ENCODE results near the gene MB. TPM values are rescaled to one million over a fixed set of nuclear protein-coding genes. Genes with fewer than 3 reads are reported as not detected.

MB gene
- total RNA-seq, 1 donor from 2014 or later = not detected

- no peak for TF ChIP-seq CTCF (conservative IDR thresholded peaks at IDR 0.05)
- Mint-ChIP-seq H3K27me3 (ENCODE audit: low read depth) (no peaks in the 10 kb centered on the region), H3K9me3 (no peaks in the 10 kb centered on the region), H3K36me3 (ENCODE audit: low read depth) (no peaks in the 10 kb centered on the region), H3K4me1 (peaks cover 6% of the 10 kb centered on the region), H3K27ac (ENCODE audit: unreplicated experiment) (no peak overlapping the region), H3K4me3 (no peak overlapping the region)
- no peak for DNase-seq (ENCODE audit: low read depth, low spot score)
Observed at GRCh38 chr22:35598396-35598710, 18.8 kb downstream of the MB start.

GRCh38 chr22:35597692-35598395 is 19.3 kb downstream of the MB start:
- Mint-ChIP-seq H3K4me1 (peaks cover 6% of the 10 kb centered on the region), H3K36me3 (ENCODE audit: low read depth) (no peaks in the 10 kb centered on the region), H3K9me3 (no peaks in the 10 kb centered on the region), H3K27ac (ENCODE audit: unreplicated experiment) (no peak overlapping the region), H3K27me3 (ENCODE audit: low read depth) (no peaks in the 10 kb centered on the region), H3K4me3 (no peak overlapping the region)
- no peak for TF ChIP-seq CTCF (conservative IDR thresholded peaks at IDR 0.05)
- DNase-seq (ENCODE audit: low read depth, low spot score) = no peak

GRCh38 chr22:35596821-35597220 is 20.3 kb downstream of the MB start:
- H3K27me3 Mint-ChIP-seq (ENCODE audit: low read depth) = no peaks in the 10 kb centered on the region
- H3K4me1 Mint-ChIP-seq = peaks cover 6% of the 10 kb centered on the region
- H3K9me3 Mint-ChIP-seq = no peaks in the 10 kb centered on the region
- H3K36me3 Mint-ChIP-seq (ENCODE audit: low read depth) = no peaks in the 10 kb centered on the region
- no peak overlapping the region for H3K27ac Mint-ChIP-seq (ENCODE audit: unreplicated experiment)
- no peak overlapping the region for H3K4me3 Mint-ChIP-seq
- DNase-seq (ENCODE audit: low read depth, low spot score) = no peak
- no peak for TF ChIP-seq CTCF (conservative IDR thresholded peaks at IDR 0.05)

- Mint-ChIP-seq H3K27me3 (ENCODE audit: low read depth) (no peaks in the 10 kb centered on the region), H3K4me3 (no peak overlapping the region), H3K9me3 (no peaks in the 10 kb centered on the region), H3K36me3 (ENCODE audit: low read depth) (no peaks in the 10 kb centered on the region), H3K27ac (ENCODE audit: unreplicated experiment) (no peak overlapping the region), H3K4me1 (peaks cover 6% of the 10 kb centered on the region)
- no peak for TF ChIP-seq CTCF (conservative IDR thresholded peaks at IDR 0.05)
- no peak for DNase-seq (ENCODE audit: low read depth, low spot score)
Observed at GRCh38 chr22:35594686-35595085, 22.4 kb downstream of the MB start.

GRCh38 chr22:35593891-35594470 is 23.1 kb downstream of the MB start:
- no peaks in the 10 kb centered on the region for H3K36me3 Mint-ChIP-seq (ENCODE audit: low read depth)
- no peak overlapping the region for H3K27ac Mint-ChIP-seq (ENCODE audit: unreplicated experiment)
- no peaks in the 10 kb centered on the region for H3K27me3 Mint-ChIP-seq (ENCODE audit: low read depth)
- H3K4me3 Mint-ChIP-seq = no peak overlapping the region
- TF ChIP-seq CTCF (conservative IDR thresholded peaks at IDR 0.05) = no peak
- H3K4me1 Mint-ChIP-seq = peaks cover 6% of the 10 kb centered on the region
- DNase-seq (ENCODE audit: low read depth, low spot score) = no peak
- no peaks in the 10 kb centered on the region for H3K9me3 Mint-ChIP-seq

Data from neural crest cell (in vitro differentiated cells).